HCT116 (cell line): ENCODE results near the gene UFD1. TPM values are rescaled to one million over a fixed set of nuclear protein-coding genes. Genes with fewer than 3 reads are reported as not detected.

ENCODE experiments used
- ATAC-seq: fragments of 200-7000 bp; cut with Tn5 transposase; 2 replicates; pipeline ENCODE4 v1.9.1; 2020; ENCODE audit warnings: mild to moderate bottlenecking, moderate library complexity
- BruUV-seq: library from RNA; stranded (reverse); fragments of 400-500 nt; replicated peaks from 2 replicates; lab custom pipeline; 2021; lab: Mats Ljungman, UMichigan
- CTCF ChIA-PET: fragments of 300-600 bp; sonication (Branson Sonifier 250); formaldehyde crosslinking; loops from one replicate; lab custom pipeline; 2021; ENCODE audit warnings: antibody characterized with exemption; lab: Charles Lee
- POLR2A ChIA-PET: fragments of 300-600, 350-600 bp; sonication (Branson Sonifier 250); formaldehyde crosslinking; loops from one replicate; lab custom pipeline; 2021; ENCODE audit warnings: antibody characterized with exemption; lab: Charles Lee
- RAD21 ChIA-PET, 2 experiments: fragments of 300-600 bp; sonication (Branson Sonifier 250); formaldehyde crosslinking; loops; one replicate each; lab custom pipeline; 2023; ENCODE audit warnings: low total read pairs in 2 of 2; ENCODE audit not compliant: uncharacterized antibody in 2 of 2, unreplicated experiment in 2 of 2, low non-redundant PET in 1 of 2; lab: Charles Lee
- DNase-seq: peaks from one replicate; pipeline ENCODE4 v3.0.0-alpha.2; 2010; ENCODE audit warnings: low read depth, low spot score
- H2AFZ ChIP-seq: fragments of 200-600 bp; shearing (Covaris generic), sonication (generic); 2 replicates; pipeline ENCODE4 v1.6.1; 2017; ENCODE audit warnings: low read depth, mixed run types, mixed read lengths, antibody characterized with exemption, low read length; ENCODE audit not compliant: poor library complexity, severe bottlenecking
- H3K27ac ChIP-seq: 2 replicates; pipeline ENCODE4 v1.5.1; 2012; ENCODE audit warnings: low read depth, low read length
- H3K27me3 ChIP-seq: fragments of 200-600 bp; sonication (generic); 2 replicates; pipeline ENCODE4 v1.6.1; 2016; ENCODE audit warnings: mixed run types, low read length, mixed read lengths; ENCODE audit not compliant: insufficient read depth
- H3K36me3 ChIP-seq, 2 experiments: fragments of 200-500 bp in 1 of 2; fragments of 200-600 bp in 1 of 2; sonication (Bioruptor generic) in 1 of 2; sonication (generic) in 1 of 2; 2 replicates each; pipeline versions ENCODE4 v1.5.1 to v1.6.1; 2014 to 2016; ENCODE audit warnings: low read length in 2 of 2, inconsistent platforms in 1 of 2, mixed read lengths in 1 of 2, mixed run types in 1 of 2; ENCODE audit not compliant: insufficient read depth in 2 of 2, control insufficient read depth in 1 of 2
- H3K4me1 ChIP-seq, 2 experiments: fragments of 200-600 bp in 1 of 2; sonication (generic) in 1 of 2; 2 replicates each; pipeline versions ENCODE4 v1.5.1 to v1.6.1; 2012 to 2017; ENCODE audit warnings: low read length in 2 of 2, inconsistent platforms in 1 of 2, mild to moderate bottlenecking in 1 of 2, mixed read lengths in 1 of 2, mixed run types in 1 of 2, moderate library complexity in 1 of 2; ENCODE audit not compliant: insufficient read depth in 2 of 2, control insufficient read depth in 1 of 2
- H3K4me2 ChIP-seq: fragments of 200-600 bp; sonication (generic); 2 replicates; pipeline ENCODE4 v1.6.1; 2017; ENCODE audit warnings: mixed run types, low read length, mixed read lengths
- H3K4me3 ChIP-seq, 2 experiments: fragments of 200-600 bp in 1 of 2; sonication (generic) in 1 of 2; replicated peaks in 1 of 2; 2 replicates each; pipeline ENCODE4 v1.5.1; 2011 to 2016; ENCODE audit warnings: low read length in 2 of 2, control low read depth in 1 of 2, low read depth in 1 of 2, mild to moderate bottlenecking in 1 of 2, mixed read lengths in 1 of 2, mixed run types in 1 of 2
- H3K79me2 ChIP-seq: fragments of 200-600 bp; sonication (generic); 2 replicates; pipeline ENCODE4 v1.6.1; 2017; ENCODE audit warnings: mild to moderate bottlenecking, mixed run types, low read length, moderate library complexity, mixed read lengths; ENCODE audit not compliant: insufficient read depth
- H3K9ac ChIP-seq: fragments of 200-600 bp; sonication (generic); 2 replicates; pipeline ENCODE4 v1.6.1; 2016; ENCODE audit warnings: low read length, mixed read lengths
- H3K9me2 ChIP-seq: fragments of 200-600 bp; sonication (generic), shearing (Covaris generic); 2 replicates; pipeline ENCODE4 v1.6.1; 2017; ENCODE audit warnings: mixed run types, mild to moderate bottlenecking, moderate library complexity; ENCODE audit not compliant: insufficient read depth
- H3K9me3 ChIP-seq, 2 experiments: fragments of 200-500 bp in 1 of 2; fragments of 200-600 bp in 1 of 2; sonication (Bioruptor generic) in 1 of 2; sonication (generic) in 1 of 2; 2 replicates each; pipeline ENCODE4 v1.6.1; 2014 to 2017; ENCODE audit warnings: low read length in 2 of 2, mixed read lengths in 2 of 2, inconsistent platforms in 1 of 2, low read depth in 1 of 2, mild to moderate bottlenecking in 1 of 2, mixed run types in 1 of 2, moderate library complexity in 1 of 2; ENCODE audit not compliant: control insufficient read depth in 1 of 2, insufficient read depth in 1 of 2
- H4K20me1 ChIP-seq: fragments of 200-600 bp; sonication (generic), shearing (Covaris generic); 2 replicates; pipeline ENCODE4 v1.6.1; 2017; ENCODE audit warnings: mixed run types, mild to moderate bottlenecking, moderate library complexity; ENCODE audit not compliant: insufficient read depth
- ATF3 ChIP-seq: IDR thresholded peaks from 2 replicates; pipeline ENCODE4 v1.6.1; 2012
- CEBPB ChIP-seq: IDR thresholded peaks from 2 replicates; pipeline ENCODE4 v1.6.1; 2012; ENCODE audit warnings: low read depth
- FOSL1 ChIP-seq: IDR thresholded peaks from 2 replicates; pipeline ENCODE4 v1.6.1; 2012; ENCODE audit warnings: low read depth
- MAX ChIP-seq: IDR thresholded peaks from 2 replicates; pipeline ENCODE4 v1.6.1; 2012
- POLR2A ChIP-seq: IDR thresholded peaks from 2 replicates; pipeline ENCODE4 v1.7.0; 2011; ENCODE audit warnings: borderline replicate concordance; ENCODE audit not compliant: insufficient read depth, insufficient read length; ENCODE audit errors: extremely low read depth
- RAD21 ChIP-seq: IDR thresholded peaks from 2 replicates; pipeline ENCODE4 v1.6.1; 2012; ENCODE audit warnings: low read depth, mild to moderate bottlenecking
- REST ChIP-seq: IDR thresholded peaks from 2 replicates; pipeline ENCODE4 v1.6.1; 2012; ENCODE audit warnings: low read depth
- YY1 ChIP-seq: IDR thresholded peaks from 2 replicates; pipeline ENCODE4 v1.6.1; 2011; ENCODE audit warnings: low read length, low read depth, moderate library complexity, mild to moderate bottlenecking; ENCODE audit not compliant: insufficient replicate concordance; ENCODE audit errors: extremely low read depth
- intact Hi-C: fragments of 100-400 bp; cut with micrococcal nuclease; formaldehyde crosslinking; loops from 2 replicates; pipeline ENCODE4 v1.10.0; 2022
- total RNA-seq: library from RNA; stranded (reverse); gene quantifications from one replicate; pipeline ENCODE4 v1.2.1, GENCODE V29; 2021; ENCODE audit not compliant: unreplicated experiment

The UFD1 gene
- total RNA-seq, 1 experiment from 2014 or later = 97.5 TPM

- BruUV-seq = no TSS peak
- intact Hi-C loops = no loop called here
- Histone ChIP-seq H3K79me2 (peaks cover 31% of the 10 kb centered on the region), H3K9me3 (no peaks in the 10 kb centered on the region), H3K27ac (no peak overlapping the region), H3K9ac (no peak overlapping the region), H4K20me1 (no peaks in the 10 kb centered on the region), H3K27me3 (no peaks in the 10 kb centered on the region), H2AFZ (no peak overlapping the region), H3K4me2 (no peak overlapping the region), H3K4me3 (no peak overlapping the region), H3K36me3 (peaks cover 29 to 31% of the 10 kb centered on the region in 2 experiments; a peak in 3 of 4 replicates), H3K9me2 (no peaks in the 10 kb centered on the region), H3K4me1 (peaks cover 15 to 16% of the 10 kb centered on the region in 2 experiments)
- ChIA-PET POLR2A (no interaction called here), CTCF (no interaction called here), RAD21 (no interaction called here)
- TF ChIP-seq ATF3 (no peak), RAD21 (no peak), CEBPB (no peak), POLR2A (no peak), REST (no peak), FOSL1 (no peak), YY1 (no peak), MAX (no peak)
- ATAC-seq (no peak), DNase-seq (no peak)
Measured at GRCh38 chr22:19449422-19449767, 29.6 kb downstream of the UFD1 start.
